B cell (primary cell): ENCODE measurements around the gene CYGB. TPM values are rescaled to one million over a fixed set of nuclear protein-coding genes. Genes with fewer than 3 reads are reported as not detected.

ENCODE experiments used
- ATAC-seq: fragments of 200-7000 bp; cut with Tn5 transposase; one replicate; pipeline ENCODE4 v1.10.0; 2021; ENCODE audit warnings: low read depth, mild to moderate bottlenecking, moderate number of reproducible peaks, moderate library complexity
- CTCF ChIA-PET: fragments of 350-600 bp; sonication (Branson Sonifier 250); formaldehyde crosslinking; loops from one replicate; lab custom pipeline; 2021; ENCODE audit warnings: antibody characterized with exemption, inconsistent platforms; lab: Charles Lee
- POLR2A ChIA-PET: fragments of 350-600 bp; sonication (Branson Sonifier 250); formaldehyde crosslinking; loops from one replicate; lab custom pipeline; 2021; ENCODE audit warnings: antibody characterized with exemption; lab: Charles Lee
- DNase-seq: peaks from one replicate; pipeline ENCODE4 v3.0.0; 2013
- H2AFZ ChIP-seq: 2 replicates; pipeline ENCODE4 v1.6.1; 2012; ENCODE audit warnings: mild to moderate bottlenecking, low read depth, low read length; ENCODE audit not compliant: insufficient read depth, poor library complexity, severe bottlenecking
- H3K27ac ChIP-seq, 2 donors: 1 replicate in 1 of 2; 2 replicates in 1 of 2; pipeline ENCODE4 v1.5.1; 2012 to 2013; ENCODE audit warnings: low read length in 2 of 2, mild to moderate bottlenecking in 2 of 2, moderate library complexity in 1 of 2
- H3K27me3 ChIP-seq, 4 experiments: fragments of 200-600 bp in 1 of 4; sonication (generic) in 1 of 4; replicated peaks in 1 of 4; 1 replicate in 2 of 4; 2 replicates in 2 of 4; pipeline versions ENCODE4 v1.6.1 to v1.7.0; 2013 to 2016; ENCODE audit warnings: low read length in 3 of 4, mild to moderate bottlenecking in 2 of 4, mixed read lengths in 1 of 4, moderate library complexity in 1 of 4; ENCODE audit not compliant: insufficient read depth in 4 of 4, control insufficient read depth in 3 of 4; ENCODE audit errors: control extremely low read depth in 1 of 4
- H3K36me3 ChIP-seq, 2 experiments: replicated peaks in 1 of 2; 1 replicate in 1 of 2; 2 replicates in 1 of 2; pipeline versions ENCODE4 v1.6.1 to v1.7.1; 2013; ENCODE audit warnings: low read length in 1 of 2; ENCODE audit not compliant: insufficient read depth in 2 of 2, control insufficient read depth in 1 of 2; ENCODE audit errors: control extremely low read depth in 1 of 2, extremely low read depth in 1 of 2
- H3K4me1 ChIP-seq, 2 donors: fragments of 200-600 bp in 1 of 2; sonication (generic) in 1 of 2; 1 replicate in 1 of 2; 2 replicates in 1 of 2; pipeline versions ENCODE4 v1.5.1 to v1.6.1; 2013 to 2017; ENCODE audit warnings: low read length in 2 of 2; ENCODE audit not compliant: control insufficient read depth in 2 of 2, insufficient read depth in 2 of 2
- H3K4me2 ChIP-seq: replicated peaks from 2 replicates; pipeline ENCODE3; 2012; ENCODE audit warnings: mild to moderate bottlenecking, low read depth, low read length; ENCODE audit not compliant: poor library complexity, severe bottlenecking
- H3K4me3 ChIP-seq, 5 experiments: fragments of 200-600 bp in 1 of 5; sonication (generic) in 1 of 5; 1 replicate in 3 of 5; 2 replicates in 2 of 5; pipeline versions ENCODE4 v1.5.1 to v1.7.0; 2011 to 2016; ENCODE audit warnings: low read length in 4 of 5, mild to moderate bottlenecking in 4 of 5, low read depth in 2 of 5, control low read depth in 1 of 5, moderate library complexity in 1 of 5; ENCODE audit not compliant: insufficient read depth in 1 of 5; ENCODE audit errors: control extremely low read depth in 1 of 5, extremely low read depth in 1 of 5
- H3K79me2 ChIP-seq: fragments of 200-600 bp; sonication (generic); one replicate; pipeline ENCODE4 v1.6.0; 2016; ENCODE audit warnings: low read length; ENCODE audit not compliant: control insufficient read depth, insufficient read depth
- H3K9ac ChIP-seq: fragments of 200-600 bp; sonication (generic); 2 replicates; pipeline ENCODE4 v1.6.1; 2017; ENCODE audit warnings: mild to moderate bottlenecking, low read length, moderate library complexity
- H3K9me3 ChIP-seq, 3 donors: one replicate each; pipeline versions ENCODE4 v1.6.1 to v1.7.1; 2013; ENCODE audit warnings: low read length in 2 of 3; ENCODE audit not compliant: control insufficient read depth in 2 of 3, insufficient read depth in 1 of 3; ENCODE audit errors: control extremely low read depth in 1 of 3
- H4K20me1 ChIP-seq: 2 replicates; pipeline ENCODE4 v1.6.0; 2012; ENCODE audit warnings: mild to moderate bottlenecking, low read length; ENCODE audit not compliant: insufficient read depth, control insufficient read depth, poor library complexity, severe bottlenecking
- H3K27ac Mint-ChIP-seq: one replicate; pipeline ENCODE4 v1.8.0; 2021; ENCODE audit warnings: mixed read lengths
- H3K27me3 Mint-ChIP-seq: one replicate; pipeline ENCODE4 v1.8.0; 2021; ENCODE audit warnings: mixed read lengths
- H3K4me1 Mint-ChIP-seq: one replicate; pipeline ENCODE4 v1.8.0; 2021; ENCODE audit warnings: mixed read lengths
- H3K4me3 Mint-ChIP-seq: one replicate; pipeline ENCODE4 v1.8.0; 2021; ENCODE audit warnings: mixed read lengths
- H3K9me3 Mint-ChIP-seq: one replicate; pipeline ENCODE4 v1.8.0; 2022; ENCODE audit warnings: mixed read lengths; ENCODE audit not compliant: insufficient read depth
- CTCF ChIP-seq: fragments of 200-600 bp; IDR thresholded peaks from one replicate; pipeline ENCODE4 v1.8.0; 2022; ENCODE audit warnings: antibody characterized with exemption, mild to moderate bottlenecking
- EZH2 ChIP-seq: IDR thresholded peaks from 2 replicates; pipeline ENCODE4 v1.6.1; 2012; ENCODE audit warnings: borderline replicate concordance, low read depth, mild to moderate bottlenecking, moderate library complexity, low read length; ENCODE audit not compliant: insufficient read depth, poor library complexity, severe bottlenecking
- WGBS: methylation state at CpG from one replicate; pipeline ENCODE4 v1.1.5; 2013; ENCODE audit warnings: missing lambda C conversion rate; ENCODE audit not compliant: insufficient coverage; 5-methylcytosine and 5-hydroxymethylcytosine counted together
- intact Hi-C: fragments of 100-400 bp; cut with micrococcal nuclease; formaldehyde crosslinking; loops from one replicate; pipeline ENCODE4 v1.10.0; 2022
- polyA plus RNA-seq: library from polyadenylated mRNA; depleted of rRNA; stranded (reverse); fragments of >200 nt; gene quantifications from 2 replicates; pipeline ENCODE4 v1.2.3, GENCODE V29; 2012
- total RNA-seq, 2 donors: library from RNA; stranded (reverse); fragments of 120-200 nt in 1 of 2; gene quantifications; 1 replicate in 1 of 2; 2 replicates in 1 of 2; pipeline versions ENCODE4 v1.2.3 to v1.2.4, GENCODE V29; 2013 to 2022

The CYGB gene
- total and polyA plus RNA-seq, 2 donors (not counting 1 experiment from before 2014, with no cell fraction given): 0.42 to 2.7 TPM

GRCh38 chr17:76543826-76544545 is 6.5 kb upstream of the CYGB start:
- no peak for TF ChIP-seq EZH2
- TF ChIP-seq CTCF: no peak
- Histone ChIP-seq H3K36me3 (peaks cover 0 to 3% of the 10 kb centered on the region in 2 experiments), H3K9ac (no peak overlapping the region), H3K4me2 (no peak overlapping the region), H3K4me1 (peaks cover 14 to 16% of the 10 kb centered on the region in 2 donors), H3K27ac (no peak overlapping the region), H3K9me3 (peaks cover 0 to 6% (median 0%) of the 10 kb centered on the region in 3 donors), H3K79me2 (no peaks in the 10 kb centered on the region), H4K20me1 (no peaks in the 10 kb centered on the region), H3K4me3 (no peak overlapping the region), H2AFZ (no peak overlapping the region), H3K27me3 (peaks cover 0 to 24% (median 10%) of the 10 kb centered on the region in 4 experiments)
- DNase-seq (no peak), ATAC-seq (no peak)
- 54% methylated on average over 17 of the region's 22 CpGs for WGBS
- H3K4me1 Mint-ChIP-seq: peaks cover 11% of the 10 kb centered on the region
- H3K4me3 Mint-ChIP-seq: no peak overlapping the region
- CTCF ChIA-PET: interaction anchor here (1.0 to 5.6 kb wide), 4 partner anchors 10 to 136 kb away, joined by 3 to 156 read pairs (median 4); no protein-coding TSS in a partner anchor
- POLR2A ChIA-PET: interaction anchor here (1.3 to 1.6 kb wide), 2 partner anchors 13 to 16 kb away, joined by 4 to 7 read pairs; no protein-coding TSS in a partner anchor
- H3K27me3 Mint-ChIP-seq: peaks cover 34% of the 10 kb centered on the region
- H3K27ac Mint-ChIP-seq: no peak overlapping the region
- intact Hi-C loops: no loop called here
- no peaks in the 10 kb centered on the region for H3K9me3 Mint-ChIP-seq

DNA sequence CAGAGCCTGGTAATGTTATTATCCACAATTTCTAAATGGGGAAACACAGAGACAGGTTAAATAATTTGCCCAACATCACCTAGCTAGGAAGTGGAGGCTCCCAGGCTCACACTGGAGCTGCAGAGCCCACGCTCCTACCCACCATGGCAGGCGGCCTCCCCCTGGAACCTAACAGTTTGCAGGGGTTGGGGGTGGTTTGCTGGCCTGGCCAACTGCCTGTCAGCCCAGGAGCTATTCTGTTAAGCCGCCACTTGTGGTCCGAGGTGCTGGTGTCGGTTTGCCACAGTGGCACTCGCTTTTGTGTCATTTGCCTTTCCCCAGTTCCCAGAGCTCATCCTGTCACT is 5.9 kb upstream of the CYGB start:
- H3K4me1 ChIP-seq: peaks cover 20% of the 10 kb centered on the region in 2 donors
- WGBS: 93% methylated on average over 5 of the region's 6 CpGs
- peaks cover 0 to 3% of the 10 kb centered on the region in 2 experiments for H3K36me3 ChIP-seq
- H3K27ac ChIP-seq: no peak overlapping the region
- H3K27ac Mint-ChIP-seq: no peak overlapping the region
- no peak for DNase-seq
- no peaks in the 10 kb centered on the region for H4K20me1 ChIP-seq
- no peaks in the 10 kb centered on the region for H3K79me2 ChIP-seq
- peaks cover 14% of the 10 kb centered on the region for H3K4me1 Mint-ChIP-seq
- no peak overlapping the region for H3K4me2 ChIP-seq
- peaks cover 39% of the 10 kb centered on the region for H3K27me3 Mint-ChIP-seq
- no peaks in the 10 kb centered on the region for H3K9me3 Mint-ChIP-seq
- POLR2A ChIA-PET: interaction anchor here (1.3 to 1.6 kb wide), 2 partner anchors 14 to 16 kb away, joined by 4 to 7 read pairs; no protein-coding TSS in a partner anchor
- CTCF ChIA-PET: interaction anchor here (1.0 to 5.6 kb wide), 4 partner anchors 9 to 135 kb away, joined by 3 to 156 read pairs (median 4); no protein-coding TSS in a partner anchor
- no peak for ATAC-seq
- H3K9ac ChIP-seq: no peak overlapping the region
- TF ChIP-seq CTCF: no peak
- no peak for TF ChIP-seq EZH2
- intact Hi-C loops: no loop called here
- peaks cover 0 to 29% (median 13%) of the 10 kb centered on the region in 4 experiments for H3K27me3 ChIP-seq
- no peak overlapping the region for H3K4me3 Mint-ChIP-seq
- no peak overlapping the region for H3K4me3 ChIP-seq
- no peak overlapping the region for H2AFZ ChIP-seq
- H3K9me3 ChIP-seq: peaks cover 0 to 6% (median 0%) of the 10 kb centered on the region in 3 donors
